ENCODE results near the gene RETN. TPM values are rescaled to one million over a fixed set of nuclear protein-coding genes. Genes with fewer than 3 reads are reported as not detected.

The RETN gene
- total and polyA plus RNA-seq, 2 experiments from 2014 or later, result not detected

DNA sequence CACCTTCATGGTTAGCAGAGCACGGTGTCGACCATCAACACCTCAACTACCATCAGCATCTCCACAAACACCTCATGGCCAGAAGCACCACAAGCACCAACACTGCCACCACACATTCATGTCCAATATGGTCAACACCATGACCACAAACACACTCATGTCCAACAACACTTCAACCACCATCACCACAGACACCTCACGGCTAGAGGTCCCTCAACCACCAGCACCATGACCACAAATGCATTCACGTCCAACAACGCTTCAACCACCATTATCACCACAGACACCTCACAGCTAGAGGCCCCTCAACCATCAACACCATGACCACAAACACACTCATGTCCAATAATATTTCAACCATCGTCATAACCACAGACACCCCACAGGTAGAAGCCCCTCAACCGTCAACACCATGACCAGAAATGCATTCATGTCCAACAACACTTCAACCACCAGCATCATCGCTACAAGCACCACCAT, 22.0 kb downstream of the RETN start:
- DNase-seq, result no peak
- 73 to 79% methylated on average over 8 of the region's 8 CpGs for WGBS, 2 experiments (ENCODE audit: low coverage in 1 of 2, low lambda C conversion rate in 2 of 2, missing lambda C conversion rate in 2 of 2)
- H3K27me3 ChIP-seq (replicated peaks; ENCODE audit: insufficient read depth), result no peaks in the 10 kb centered on the region; the same call in none of the 2 replicates
- TF ChIP-seq EZH2 (IDR thresholded peaks at IDR 0.05; ENCODE audit: insufficient read depth, poor library complexity, severe bottlenecking) (no peak), EZH2phosphoT487 (IDR thresholded peaks at IDR 0.05; ENCODE audit: insufficient read depth, low read depth) (no peak)
- no peaks in the 10 kb centered on the region for H4K20me1 ChIP-seq (ENCODE audit: insufficient read depth)
- no peaks in the 10 kb centered on the region for H3K9me3 ChIP-seq (ENCODE audit: low read depth)
- H3K9ac ChIP-seq, result no peak overlapping the region
- no peak overlapping the region for H3K27ac ChIP-seq
- no peaks in the 10 kb centered on the region for H3F3A ChIP-seq (ENCODE audit: insufficient read depth)
- in situ Hi-C loops (cut with MboI), result no loop called here
- H3K4me3 ChIP-seq, result no peak overlapping the region
- no peaks in the 10 kb centered on the region for H3K36me3 ChIP-seq (ENCODE audit: low read depth)
- no peaks in the 10 kb centered on the region for H3K9me2 ChIP-seq (ENCODE audit: insufficient read depth)
- no peaks in the 10 kb centered on the region for H3K4me1 ChIP-seq (ENCODE audit: insufficient read depth)
- no peak overlapping the region for H2AFZ ChIP-seq
- H3K4me2 ChIP-seq (ENCODE audit: unreplicated experiment), result no peak overlapping the region
- no peaks in the 10 kb centered on the region for H3K79me2 ChIP-seq (ENCODE audit: insufficient read depth)

DNA sequence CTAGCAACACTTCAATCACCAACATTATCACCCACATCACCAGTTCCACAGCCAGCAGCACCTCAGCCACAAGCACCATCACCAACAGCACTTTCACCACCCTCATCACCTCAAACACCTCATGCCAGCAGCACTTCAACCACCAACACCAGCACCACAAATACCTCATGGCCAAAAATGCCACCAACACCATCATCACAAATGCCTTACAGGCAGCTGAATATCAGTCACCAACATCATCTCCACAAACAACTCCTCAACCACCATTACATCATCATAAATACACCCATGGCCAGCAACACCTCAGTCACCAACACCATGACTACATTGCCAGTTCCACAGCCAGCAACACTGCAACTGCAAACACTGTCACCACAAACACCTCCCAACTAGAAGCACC, 22.6 kb downstream of the RETN start:
- no peaks in the 10 kb centered on the region; the same call in none of the 2 replicates for H3K27me3 ChIP-seq (replicated peaks; ENCODE audit: insufficient read depth)
- no peaks in the 10 kb centered on the region for H3K4me1 ChIP-seq (ENCODE audit: insufficient read depth)
- no peaks in the 10 kb centered on the region for H3K9me3 ChIP-seq (ENCODE audit: low read depth)
- H2AFZ ChIP-seq, result no peak overlapping the region
- no peaks in the 10 kb centered on the region for H3K79me2 ChIP-seq (ENCODE audit: insufficient read depth)
- no peaks in the 10 kb centered on the region for H4K20me1 ChIP-seq (ENCODE audit: insufficient read depth)
- no peak overlapping the region for H3K4me2 ChIP-seq (ENCODE audit: unreplicated experiment)
- in situ Hi-C loops (cut with MboI), result no loop called here
- no peaks in the 10 kb centered on the region for H3K9me2 ChIP-seq (ENCODE audit: insufficient read depth)
- no peaks in the 10 kb centered on the region for H3K36me3 ChIP-seq (ENCODE audit: low read depth)
- no peak overlapping the region for H3K4me3 ChIP-seq
- no peak for TF ChIP-seq EZH2 (IDR thresholded peaks at IDR 0.05; ENCODE audit: insufficient read depth, poor library complexity, severe bottlenecking)
- TF ChIP-seq EZH2phosphoT487 (IDR thresholded peaks at IDR 0.05; ENCODE audit: insufficient read depth, low read depth), result no peak
- no peaks in the 10 kb centered on the region for H3F3A ChIP-seq (ENCODE audit: insufficient read depth)
- no peak overlapping the region for H3K9ac ChIP-seq
- no peak for DNase-seq
- no peak overlapping the region for H3K27ac ChIP-seq

DNA sequence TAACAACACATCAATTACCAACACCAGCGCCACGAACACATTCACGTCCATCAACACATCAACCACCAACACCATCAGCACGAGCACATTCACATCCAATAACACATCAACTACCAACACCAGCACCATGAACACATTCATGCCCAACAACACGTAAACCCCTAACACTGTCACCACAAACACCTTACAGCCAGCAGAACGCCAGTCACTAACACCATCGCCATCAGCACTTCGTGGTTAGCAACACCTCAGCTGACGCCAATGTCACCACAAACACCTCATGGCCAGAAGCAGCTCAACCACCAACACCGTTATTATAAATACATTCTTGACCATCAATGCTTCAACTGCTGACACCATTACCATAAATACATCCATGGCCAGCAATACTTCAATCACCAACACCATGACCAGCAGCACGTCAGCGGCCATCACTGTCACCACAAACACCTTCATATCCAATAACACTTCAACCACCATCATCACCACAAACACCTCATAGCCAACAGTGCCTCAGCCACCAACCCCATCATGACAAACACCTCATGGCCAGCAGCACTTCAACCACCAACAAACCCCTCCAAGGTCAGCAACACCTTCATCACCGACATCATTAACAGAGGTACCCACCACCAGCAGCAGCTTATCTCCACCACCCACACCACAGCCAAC, 23.7 kb downstream of the RETN start:
- DNase-seq, result no peak
- in situ Hi-C loops (cut with MboI), result no loop called here
- 69 to 74% methylated on average over 13 of the region's 13 CpGs for WGBS, 2 experiments (ENCODE audit: low coverage in 1 of 2, low lambda C conversion rate in 2 of 2, missing lambda C conversion rate in 2 of 2)

DNA sequence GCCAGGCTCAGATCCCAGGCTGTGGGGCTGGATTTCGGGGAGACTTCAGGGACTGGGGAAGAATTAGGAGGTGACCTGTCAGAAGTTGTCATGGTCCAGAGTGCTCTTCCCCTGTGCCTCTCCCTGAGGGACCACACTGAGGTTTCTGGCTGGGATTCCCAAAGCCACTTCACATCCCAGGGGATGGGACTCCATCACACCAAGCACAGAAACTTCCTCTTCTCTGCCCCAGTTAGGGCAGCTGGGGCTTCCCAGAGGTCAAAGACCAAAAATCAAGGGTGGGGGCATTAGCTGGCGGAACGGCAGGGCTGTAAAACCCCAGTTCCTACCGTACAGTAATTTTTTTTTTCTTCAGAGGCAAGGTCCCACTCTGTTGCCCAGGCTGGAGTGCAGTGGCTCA, 25.6 kb downstream of the RETN start:
- Histone ChIP-seq H3K4me2 (ENCODE audit: unreplicated experiment) (no peak overlapping the region), H3K9me2 (ENCODE audit: insufficient read depth) (no peaks in the 10 kb centered on the region), H2AFZ (no peak overlapping the region), H3K36me3 (ENCODE audit: low read depth) (no peaks in the 10 kb centered on the region), H4K20me1 (ENCODE audit: insufficient read depth) (no peaks in the 10 kb centered on the region), H3K79me2 (ENCODE audit: insufficient read depth) (no peaks in the 10 kb centered on the region), H3K4me3 (no peak overlapping the region), H3K9me3 (ENCODE audit: low read depth) (no peaks in the 10 kb centered on the region), H3K9ac (no peak overlapping the region), H3F3A (ENCODE audit: insufficient read depth) (no peaks in the 10 kb centered on the region), H3K4me1 (ENCODE audit: insufficient read depth) (no peaks in the 10 kb centered on the region), H3K27me3 (replicated peaks; ENCODE audit: insufficient read depth) (no peaks in the 10 kb centered on the region; the same call in none of the 2 replicates), H3K27ac (no peak overlapping the region)
- no peak for DNase-seq
- TF ChIP-seq EZH2phosphoT487 (IDR thresholded peaks at IDR 0.05; ENCODE audit: insufficient read depth, low read depth) (no peak), EZH2 (IDR thresholded peaks at IDR 0.05; ENCODE audit: insufficient read depth, poor library complexity, severe bottlenecking) (no peak)
- 38% methylated on average over 4 of the region's 4 CpGs for WGBS, 2 experiments (ENCODE audit: low coverage in 1 of 2, low lambda C conversion rate in 2 of 2, missing lambda C conversion rate in 2 of 2)
- in situ Hi-C loops (cut with MboI), result no loop called here

More for the DNA sequence above, 23.7 kb downstream of the RETN start:
- Histone ChIP-seq H3K79me2 (ENCODE audit: insufficient read depth) (no peaks in the 10 kb centered on the region), H3K9ac (no peak overlapping the region), H3K9me3 (ENCODE audit: low read depth) (no peaks in the 10 kb centered on the region), H3K4me3 (no peak overlapping the region), H3K4me2 (ENCODE audit: unreplicated experiment) (no peak overlapping the region), H2AFZ (no peak overlapping the region), H3K27ac (no peak overlapping the region), H4K20me1 (ENCODE audit: insufficient read depth) (no peaks in the 10 kb centered on the region), H3K36me3 (ENCODE audit: low read depth) (no peaks in the 10 kb centered on the region), H3K4me1 (ENCODE audit: insufficient read depth) (no peaks in the 10 kb centered on the region), H3K9me2 (ENCODE audit: insufficient read depth) (no peaks in the 10 kb centered on the region), H3F3A (ENCODE audit: insufficient read depth) (no peaks in the 10 kb centered on the region), H3K27me3 (replicated peaks; ENCODE audit: insufficient read depth) (no peaks in the 10 kb centered on the region; the same call in none of the 2 replicates)
- TF ChIP-seq EZH2 (IDR thresholded peaks at IDR 0.05; ENCODE audit: insufficient read depth, poor library complexity, severe bottlenecking), result no peak
- TF ChIP-seq EZH2phosphoT487 (IDR thresholded peaks at IDR 0.05; ENCODE audit: insufficient read depth, low read depth), result no peak
